SK-N-MC (cell line): ENCODE measurements around the gene MRPL2.

ENCODE experiments used
- EZH2 ChIP-seq: fragments of 200-600 bp; sonication (generic); IDR thresholded peaks from one replicate; pipeline ENCODE4 v1.6.1; 2017; ENCODE audit warnings: antibody characterized with exemption
- POLR2AphosphoS5 ChIP-seq: IDR thresholded peaks from 2 replicates; pipeline ENCODE4 v1.6.1; 2012; ENCODE audit warnings: mild to moderate bottlenecking, low read depth, low read length, borderline replicate concordance

DNA sequence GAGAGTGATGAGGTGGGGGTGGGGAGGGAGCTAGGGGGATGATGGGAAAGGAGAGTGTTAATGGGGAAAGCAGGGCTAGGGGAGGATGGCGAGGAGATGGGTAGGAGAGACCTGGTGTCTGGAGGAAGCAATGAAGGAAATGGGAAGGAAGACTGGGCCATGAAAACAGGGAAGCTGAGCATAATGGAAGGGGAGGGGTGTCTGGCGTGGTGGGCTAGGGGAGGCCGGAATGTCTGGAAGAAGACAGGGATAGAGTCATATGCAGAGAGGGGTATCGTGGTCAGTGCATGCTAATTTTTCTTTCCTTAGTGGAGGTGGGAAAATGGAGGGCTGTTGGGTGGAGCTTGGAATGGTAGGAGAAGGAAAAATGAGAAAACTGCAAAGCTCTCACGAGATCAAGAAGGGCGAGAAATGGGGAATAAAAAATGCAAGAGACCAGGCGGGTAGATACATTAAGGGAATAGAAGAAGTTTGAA is 44.8 kb downstream of the MRPL2 start:
- TF ChIP-seq POLR2AphosphoS5 (no peak), EZH2 (no peak)
